Left lung (tissue), 10 donors: ENCODE results near the gene NUP93. TPM values are rescaled to one million over a fixed set of nuclear protein-coding genes. Genes with fewer than 3 reads are reported as not detected.
"Not testable (repeated sequence)": the region's sequence is repeated elsewhere in the genome, so short reads cannot be mapped to it uniquely, and the experiment has no call there.

Experiments used
- ATAC-seq: fragments of 200-7000 bp; cut with Tn5 transposase; one replicate; pipeline ENCODE4 v1.9.1; 2020; ENCODE audit warnings: moderate library complexity
- DNase-seq, 4 donors: peaks; one replicate each; pipeline ENCODE4 v3.0.0-alpha.2; 2013 to 2020
- H3K27ac ChIP-seq, 2 donors: fragments of 200-600 bp; sonication (generic) in 1 of 2; one replicate each; pipeline versions ENCODE4 v1.5.0 to v1.8.0; 2020 to 2021
- H3K27me3 ChIP-seq, 2 donors: fragments of 200-600 bp; sonication (generic) in 1 of 2; one replicate each; pipeline versions ENCODE4 v1.5.0 to v1.8.0; 2020 to 2021
- H3K36me3 ChIP-seq, 2 donors: fragments of 200-600 bp; sonication (generic) in 1 of 2; one replicate each; pipeline versions ENCODE4 v1.5.0 to v1.8.0; 2020 to 2021
- H3K4me1 ChIP-seq, 2 donors: fragments of 200-600 bp; one replicate each; pipeline ENCODE4 v1.8.0; 2021
- H3K4me3 ChIP-seq, 2 donors: fragments of 200-600 bp; sonication (generic) in 1 of 2; one replicate each; pipeline versions ENCODE4 v1.5.0 to v1.8.0; 2020 to 2021; ENCODE audit warnings: mild to moderate bottlenecking in 1 of 2
- H3K9me3 ChIP-seq, 2 donors: fragments of 200-600 bp; sonication (generic) in 1 of 2; one replicate each; pipeline versions ENCODE4 v1.5.0 to v1.8.0; 2020 to 2021
- CTCF ChIP-seq, 2 donors: fragments of 200-600 bp; sonication (generic) in 1 of 2; IDR thresholded peaks; one replicate each; pipeline versions ENCODE4 v1.5.0 to v1.8.0; 2021; ENCODE audit warnings: antibody characterized with exemption in 2 of 2
- intact Hi-C, 2 donors: fragments of 100-400 bp; cut with DNase I; formaldehyde crosslinking; loops; one replicate each; pipeline versions ENCODE4 v1.11.2 to v1.14.2; 2022
- polyA plus RNA-seq, 6 donors: library from polyadenylated mRNA; unstranded; fragments of 120-200 nt; gene quantifications; one replicate each; pipeline ENCODE4 v1.2.1, GENCODE V29; 2013; ENCODE audit not compliant: insufficient read length in 6 of 6
- total RNA-seq, 2 donors: library from RNA; stranded (reverse); fragmentation: NEBNext Ultra II Directional; extraction: Animal tissue kit (Norgen Biotek cat#: 25700); gene quantifications; one replicate each; pipeline ENCODE4 v1.2.1, GENCODE V29; 2021
- donor health status: DM: no; HTN: yes; CAD: no.
- donor health status: DM: no; HTN: no; CAD: no.

Gene NUP93
- total and polyA plus RNA-seq, 8 donors: 47.1 to 75.9 (median 65.9) TPM

- H3K4me3 ChIP-seq: no peak overlapping the region
- no peak overlapping the region for H3K27ac ChIP-seq
- DNase-seq (no peak), ATAC-seq (no peak)
- intact Hi-C loops: no loop called here
- no peaks in the 10 kb centered on the region for H3K4me1 ChIP-seq
- no peaks in the 10 kb centered on the region for H3K9me3 ChIP-seq
- TF ChIP-seq CTCF (IDR thresholded peaks at IDR 0.05): no peak
- peaks cover 0 to 6% of the 10 kb centered on the region in 2 donors for H3K36me3 ChIP-seq
- H3K27me3 ChIP-seq: no peaks in the 10 kb centered on the region
These were observed 69.0 kb downstream of the NUP93 start for GRCh38 chr16:56798955-56799354.

DNA sequence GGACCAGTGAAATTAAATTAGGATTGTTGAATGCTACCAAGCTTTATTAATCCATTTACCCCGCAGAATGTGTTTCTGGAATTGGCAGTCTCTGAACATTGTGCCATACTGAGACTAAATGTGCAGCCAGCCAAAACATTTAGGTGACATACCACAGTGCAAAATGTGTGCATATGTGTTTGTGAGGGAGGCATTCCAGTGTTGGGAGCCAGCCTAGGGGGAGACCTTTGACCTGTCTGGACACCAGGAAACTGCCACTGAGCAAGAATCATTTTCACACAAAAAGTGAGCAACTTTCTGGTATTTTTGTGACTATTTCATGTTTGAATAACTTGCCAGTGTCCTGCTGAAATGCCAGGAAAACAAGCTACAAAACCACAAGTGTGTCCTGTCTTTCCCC is 70.4 kb downstream of the NUP93 start:
- ATAC-seq (no peak), DNase-seq (no peak)
- intact Hi-C loops: no loop called here
- Histone ChIP-seq H3K4me1 (no peaks in the 10 kb centered on the region), H3K27me3 (no peaks in the 10 kb centered on the region), H3K4me3 (no peak overlapping the region), H3K27ac (no peak overlapping the region), H3K36me3 (peaks cover 0 to 10% of the 10 kb centered on the region in 2 donors), H3K9me3 (no peaks in the 10 kb centered on the region)
- no peak for TF ChIP-seq CTCF (IDR thresholded peaks at IDR 0.05)

GRCh38 chr16:56801762-56802161 is 71.8 kb downstream of the NUP93 start:
- no peak for TF ChIP-seq CTCF (IDR thresholded peaks at IDR 0.05)
- Histone ChIP-seq H3K36me3 (peaks cover 0 to 24% of the 10 kb centered on the region in 2 donors), H3K27me3 (no peaks in the 10 kb centered on the region), H3K27ac (no peak overlapping the region), H3K4me3 (no peak overlapping the region), H3K4me1 (no peaks in the 10 kb centered on the region), H3K9me3 (no peaks in the 10 kb centered on the region)
- ATAC-seq (no peak), DNase-seq (no peak)
- intact Hi-C loops: no loop called here

- peaks cover 0 to 25% of the 10 kb centered on the region in 2 donors for H3K36me3 ChIP-seq
- H3K4me1 ChIP-seq: no peaks in the 10 kb centered on the region
- intact Hi-C loops: no loop called here
- no peaks in the 10 kb centered on the region for H3K9me3 ChIP-seq
- DNase-seq: no peak
- H3K27ac ChIP-seq: peak overlapping the region in 1 of 2 donors; percentile 41
- no peak for ATAC-seq
- no peaks in the 10 kb centered on the region for H3K27me3 ChIP-seq
- H3K4me3 ChIP-seq: no peak overlapping the region
- no peak for TF ChIP-seq CTCF (IDR thresholded peaks at IDR 0.05)
These were observed 77.2 kb downstream of the NUP93 start for GRCh38 chr16:56807011-56807675.

- intact Hi-C loops, H3K9me3 ChIP-seq, H3K4me3 ChIP-seq, ATAC-seq, H3K4me1 ChIP-seq, H3K27me3 ChIP-seq, DNase-seq: not testable (repeated sequence)
- Histone ChIP-seq H3K36me3 (peaks cover 0 to 25% of the 10 kb centered on the region in 2 donors), H3K27ac (peak overlapping the region in 1 of 2 donors; percentile 41)
These were observed 77.7 kb downstream of the NUP93 start for GRCh38 chr16:56807676-56808067.

- TF ChIP-seq CTCF (IDR thresholded peaks at IDR 0.05): no peak
- Histone ChIP-seq H3K4me1 (peaks cover 0 to 3% of the 10 kb centered on the region in 2 donors), H3K27me3 (no peaks in the 10 kb centered on the region), H3K9me3 (no peaks in the 10 kb centered on the region), H3K27ac (no peak overlapping the region), H3K4me3 (no peak overlapping the region), H3K36me3 (peaks cover 0 to 15% of the 10 kb centered on the region in 2 donors)
- intact Hi-C loops: no loop called here
- no peak for DNase-seq
- ATAC-seq: no peak
These were observed 81.0 kb downstream of the NUP93 start for GRCh38 chr16:56810954-56811353.

- ATAC-seq: peak; percentile 36
- H3K27me3 ChIP-seq, intact Hi-C loops, H3K9me3 ChIP-seq, H3K4me3 ChIP-seq, H3K36me3 ChIP-seq, H3K27ac ChIP-seq, H3K4me1 ChIP-seq, DNase-seq: not testable (repeated sequence)
These were observed 81.7 kb downstream of the NUP93 start for GRCh38 chr16:56811602-56812001.
